ENCODE measurements around the gene PGAM2. TPM values are rescaled to one million over a fixed set of nuclear protein-coding genes. Genes with fewer than 3 reads are reported as not detected.

Gene PGAM2
- total RNA-seq (2014; rRNA removed; shearing (Covaris generic)), result not detected in 2 replicates

DNA sequence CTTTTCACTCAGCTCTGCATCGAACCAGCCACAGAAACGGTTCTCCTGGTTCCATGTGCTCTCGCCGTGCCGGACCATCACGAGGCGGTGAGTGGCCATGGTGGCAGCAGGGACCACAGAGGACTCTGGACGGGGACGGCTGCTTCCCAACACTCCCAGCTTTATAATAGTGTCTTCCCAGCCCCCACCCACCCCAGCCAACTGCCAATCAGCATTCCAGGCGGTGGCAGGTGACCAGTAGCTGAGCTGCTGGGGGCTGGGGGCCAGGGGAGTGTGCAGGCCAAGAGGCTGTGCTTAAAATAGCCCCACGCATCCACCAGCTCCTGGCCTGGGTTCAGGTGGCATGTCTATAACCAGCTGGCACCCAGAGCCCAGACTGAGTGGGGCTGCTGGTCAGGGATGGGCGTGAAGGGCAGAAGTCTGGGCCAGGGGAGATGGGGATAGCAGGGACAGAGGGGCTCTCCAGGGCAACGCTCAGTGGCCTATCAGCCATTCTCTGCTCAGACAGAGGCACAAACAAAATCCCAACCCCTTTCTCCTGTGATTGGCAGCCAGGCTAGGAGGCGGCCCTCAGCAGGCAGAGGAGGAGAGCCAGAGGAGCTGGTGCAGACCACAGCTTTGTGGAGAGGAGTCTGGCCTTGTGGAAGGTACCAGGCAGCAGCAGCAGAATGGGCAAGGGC, at the start of gene PGAM2:
TSS of gene PGAM2 (minus strand) at position 137 of the 680 bp plus-strand sequence. CDS start at position 99, 38 bp downstream.
- DNase-seq (ENCODE audit: low spot score), result no peak

DNA sequence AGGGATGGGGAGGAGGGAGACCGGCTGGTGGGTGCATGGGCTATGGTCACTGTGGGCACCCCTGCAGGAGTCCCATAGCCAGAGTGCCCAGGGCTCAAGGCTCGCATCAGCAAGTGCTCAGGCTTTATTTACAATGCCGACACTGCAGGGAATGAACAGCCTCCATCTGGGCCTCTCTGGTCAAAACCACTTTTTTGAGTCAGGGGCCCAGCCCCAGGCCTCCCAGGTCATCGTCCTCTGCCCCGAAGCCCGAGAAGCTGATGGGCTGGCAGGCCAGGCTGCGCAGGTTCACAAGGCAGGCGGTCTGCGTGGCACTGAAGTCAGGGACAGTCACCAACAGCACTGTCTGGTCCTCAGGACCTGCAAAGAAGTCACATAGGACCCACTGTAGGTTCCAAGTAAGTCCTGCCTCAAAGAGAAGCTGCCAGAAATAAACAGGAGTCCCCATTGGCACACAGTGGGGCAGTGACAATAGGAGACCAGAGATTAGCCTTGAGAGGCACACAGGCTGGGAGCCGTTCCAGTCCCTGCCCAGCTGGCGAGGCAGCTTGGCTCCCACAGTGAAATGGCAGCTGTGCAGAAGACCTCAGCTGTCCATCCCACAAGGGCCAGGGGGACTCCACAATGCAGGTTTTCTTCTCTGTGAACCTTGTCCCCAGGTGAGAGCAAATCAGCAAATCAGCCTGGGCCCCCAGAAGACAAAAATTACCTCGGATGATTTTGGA, 49.4 kb upstream of the PGAM2 start:
- DNase-seq (ENCODE audit: low spot score), result no peak

DNA sequence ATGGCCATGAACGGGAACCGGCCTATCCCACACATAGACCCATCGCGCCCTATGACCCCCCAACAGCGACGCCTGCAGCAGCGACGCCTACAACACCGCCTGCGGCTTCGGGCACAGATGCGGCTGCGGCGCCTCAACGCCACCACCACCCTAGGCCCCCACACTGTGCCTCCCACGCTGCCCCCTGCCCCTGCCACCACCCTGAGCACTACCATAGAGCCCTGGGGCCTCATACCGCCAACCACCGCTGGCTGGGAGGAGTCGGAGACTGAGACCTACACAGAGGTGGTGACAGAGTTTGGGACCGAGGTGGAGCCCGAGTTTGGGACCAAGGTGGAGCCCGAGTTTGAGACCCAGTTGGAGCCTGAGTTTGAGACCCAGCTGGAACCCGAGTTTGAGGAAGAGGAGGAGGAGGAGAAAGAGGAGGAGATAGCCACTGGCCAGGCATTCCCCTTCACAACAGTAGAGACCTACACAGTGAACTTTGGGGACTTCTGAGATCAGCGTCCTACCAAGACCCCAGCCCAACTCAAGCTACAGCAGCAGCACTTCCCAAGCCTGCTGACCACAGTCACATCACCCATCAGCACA, 48.5 kb upstream of the PGAM2 start:
- DNase-seq (ENCODE audit: low spot score), result no peak

DNA sequence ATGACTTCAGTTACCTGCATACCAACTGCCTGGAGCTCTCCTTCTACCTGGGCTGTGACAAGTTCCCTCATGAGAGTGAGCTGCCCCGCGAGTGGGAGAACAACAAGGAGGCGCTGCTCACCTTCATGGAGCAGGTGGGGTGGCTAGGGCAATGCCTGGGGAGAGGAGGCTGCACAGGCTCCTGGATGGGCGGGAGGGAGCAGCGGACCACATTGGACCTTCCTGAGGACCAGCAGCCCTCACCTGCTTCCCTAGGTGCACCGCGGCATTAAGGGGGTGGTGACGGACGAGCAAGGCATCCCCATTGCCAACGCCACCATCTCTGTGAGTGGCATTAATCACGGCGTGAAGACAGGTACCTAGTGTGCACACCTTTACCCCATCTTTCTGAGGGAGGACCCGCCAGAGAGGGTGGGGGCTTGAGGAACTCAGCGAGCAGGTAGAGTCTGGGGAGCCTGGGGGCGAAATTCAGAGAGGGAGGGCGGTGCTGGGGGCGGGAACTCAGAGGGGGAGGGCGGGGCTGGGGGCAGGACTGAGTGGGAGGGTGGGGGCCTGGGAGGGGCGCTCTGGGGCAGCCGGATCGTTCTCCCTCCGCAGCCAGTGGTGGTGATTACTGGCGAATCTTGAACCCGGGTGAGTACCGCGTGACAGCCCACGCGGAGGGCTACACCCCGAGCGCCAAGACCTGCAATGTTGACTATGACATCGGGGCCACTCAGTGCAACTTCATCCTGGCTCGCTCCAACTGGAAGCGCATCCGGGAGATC, 47.8 kb upstream of the PGAM2 start:
- no peak for DNase-seq (ENCODE audit: low spot score)

DNA sequence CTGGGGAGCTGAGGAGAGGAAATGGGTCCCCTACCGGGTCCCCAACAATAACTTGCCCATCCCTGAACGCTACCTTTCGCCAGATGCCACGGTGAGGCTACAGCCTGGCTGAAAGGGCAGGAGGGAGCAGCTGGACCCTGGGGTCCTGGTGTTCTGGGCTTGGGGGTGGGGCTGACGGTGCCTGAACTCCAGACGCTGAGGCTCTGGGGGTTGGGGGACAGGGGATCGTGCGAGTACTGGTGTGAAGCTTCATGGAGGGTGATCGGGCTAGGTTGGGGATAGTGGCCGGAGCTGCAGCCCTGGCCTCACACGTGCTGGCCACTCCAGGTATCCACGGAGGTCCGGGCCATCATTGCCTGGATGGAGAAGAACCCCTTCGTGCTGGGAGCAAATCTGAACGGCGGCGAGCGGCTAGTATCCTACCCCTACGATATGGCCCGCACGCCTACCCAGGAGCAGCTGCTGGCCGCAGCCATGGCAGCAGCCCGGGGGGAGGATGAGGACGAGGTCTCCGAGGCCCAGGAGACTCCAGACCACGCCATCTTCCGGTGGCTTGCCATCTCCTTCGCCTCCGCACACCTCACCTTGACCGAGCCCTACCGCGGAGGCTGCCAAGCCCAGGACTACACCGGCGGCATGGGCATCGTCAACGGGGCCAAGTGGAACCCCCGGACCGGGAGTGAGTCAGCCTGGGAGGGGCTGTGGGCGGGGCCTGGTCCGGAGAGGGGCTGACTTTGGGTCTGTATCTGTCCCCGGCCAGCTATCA, 47.0 kb upstream of the PGAM2 start:
- no peak for DNase-seq (ENCODE audit: low spot score)

DNA sequence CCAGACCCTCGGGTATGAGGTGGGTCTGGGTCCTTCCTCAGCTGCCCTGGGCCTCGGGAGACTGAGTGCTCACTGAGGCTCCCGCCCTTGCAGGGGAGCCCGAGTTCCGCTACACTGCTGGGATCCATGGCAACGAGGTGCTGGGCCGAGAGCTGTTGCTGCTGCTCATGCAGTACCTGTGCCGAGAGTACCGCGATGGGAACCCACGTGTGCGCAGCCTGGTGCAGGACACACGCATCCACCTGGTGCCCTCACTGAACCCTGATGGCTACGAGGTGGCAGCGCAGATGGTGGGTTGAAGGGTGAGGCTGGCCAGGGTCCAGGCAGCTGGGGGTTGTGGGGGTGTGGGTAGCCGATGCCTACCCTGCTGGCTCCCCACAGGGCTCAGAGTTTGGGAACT, 46.4 kb upstream of the PGAM2 start:
- DNase-seq (ENCODE audit: low spot score), result no peak

DNA sequence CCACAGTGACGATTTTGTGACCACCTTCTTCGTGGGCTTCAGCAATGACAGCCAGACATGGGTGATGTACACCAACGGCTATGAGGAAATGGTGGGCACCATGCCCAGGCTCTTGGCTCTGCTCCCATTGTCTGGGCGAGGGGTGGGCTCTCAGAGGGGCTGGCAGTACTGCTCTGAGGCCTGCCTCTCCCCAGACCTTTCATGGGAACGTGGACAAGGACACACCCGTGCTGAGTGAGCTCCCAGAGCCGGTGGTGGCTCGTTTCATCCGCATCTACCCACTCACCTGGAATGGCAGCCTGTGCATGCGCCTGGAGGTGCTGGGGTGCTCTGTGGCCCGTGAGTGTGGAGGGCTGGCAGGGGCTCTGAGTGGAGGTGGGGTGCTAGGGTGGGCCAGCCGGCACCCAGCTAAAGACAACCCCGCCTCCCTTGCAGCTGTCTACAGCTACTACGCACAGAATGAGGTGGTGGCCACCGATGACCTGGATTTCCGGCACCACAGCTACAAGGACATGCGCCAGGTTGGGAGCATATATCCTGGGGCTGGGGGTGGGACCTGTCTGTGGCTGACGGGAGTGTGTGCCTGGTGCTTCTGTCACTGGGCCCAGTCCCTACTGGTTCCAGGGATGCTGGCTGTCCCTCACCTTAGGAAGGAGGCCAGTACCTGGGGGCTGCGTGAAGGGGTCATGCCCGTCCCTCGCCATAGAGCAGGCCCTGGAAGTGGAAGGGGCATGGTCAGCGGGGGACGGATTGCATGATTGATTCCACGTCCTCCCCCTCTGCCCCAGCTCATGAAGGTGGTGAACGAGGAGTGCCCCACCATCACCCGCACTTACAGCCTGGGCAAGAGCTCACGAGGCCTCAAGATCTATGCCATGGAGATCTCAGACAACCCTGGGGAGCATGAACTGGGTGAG, 45.6 kb upstream of the PGAM2 start:
- DNase-seq (ENCODE audit: low spot score), result no peak

DNA sequence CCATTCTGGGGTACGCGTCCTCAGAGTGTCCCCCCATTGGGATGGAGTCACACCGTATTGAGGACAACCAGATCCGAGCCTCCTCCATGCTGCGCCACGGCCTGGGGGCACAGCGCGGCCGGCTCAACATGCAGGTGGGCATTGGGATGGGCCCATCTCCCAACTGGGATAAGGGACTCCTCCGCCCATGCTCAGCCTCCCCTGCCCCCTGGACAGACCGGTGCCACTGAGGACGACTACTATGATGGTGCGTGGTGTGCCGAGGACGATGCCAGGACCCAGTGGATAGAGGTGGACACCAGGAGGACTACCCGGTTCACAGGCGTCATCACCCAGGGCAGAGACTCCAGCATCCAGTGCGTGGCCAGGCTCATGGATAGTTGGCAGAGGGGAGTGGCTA, 44.6 kb upstream of the PGAM2 start:
- no peak for DNase-seq (ENCODE audit: low spot score)

DNA sequence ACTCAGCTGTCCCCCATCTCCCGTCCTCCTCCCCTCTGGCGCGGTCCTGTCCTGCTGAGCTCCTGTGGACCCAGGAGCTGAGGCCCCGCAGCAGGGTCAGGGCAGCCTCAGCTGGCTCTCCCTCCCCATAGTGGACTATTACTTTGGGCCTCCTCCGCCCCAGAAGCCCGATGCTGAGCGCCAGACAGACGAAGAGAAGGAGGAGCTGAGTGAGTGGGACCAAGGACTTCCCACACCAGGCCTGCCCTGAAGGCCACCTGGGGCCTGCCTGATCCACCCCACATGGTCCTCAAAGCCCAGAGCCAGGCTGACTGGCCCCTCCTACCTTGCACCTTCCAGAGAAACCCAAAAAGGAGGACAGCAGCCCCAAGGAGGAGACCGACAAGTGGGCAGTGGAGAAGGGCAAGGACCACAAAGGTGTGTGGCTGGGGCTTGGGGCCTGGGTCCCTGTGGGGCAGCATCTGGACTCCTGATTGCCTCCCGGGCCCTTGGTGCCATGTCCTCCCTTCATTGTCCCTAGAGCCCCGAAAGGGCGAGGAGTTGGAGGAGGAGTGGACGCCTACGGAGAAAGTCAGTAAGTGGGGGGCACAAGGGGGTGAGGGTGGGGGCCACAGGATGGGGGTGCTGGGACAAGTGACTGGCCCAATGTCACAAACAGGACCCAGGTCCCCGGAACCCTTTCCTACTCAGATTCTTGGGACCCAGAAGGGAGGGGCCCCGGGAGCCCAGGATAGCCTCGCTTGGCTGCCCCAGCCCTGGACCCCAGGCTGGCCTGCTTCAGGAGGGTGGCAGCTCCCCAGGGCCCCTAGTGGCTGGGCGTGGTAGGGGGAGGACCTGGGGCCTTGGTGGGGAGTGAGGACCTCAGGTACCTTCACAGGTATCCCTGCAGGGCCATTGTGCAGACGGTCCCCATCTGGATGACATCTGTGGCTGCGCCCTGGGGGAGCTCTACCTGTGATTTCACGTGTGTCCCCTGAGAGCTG, 43.7 kb upstream of the PGAM2 start:
- no peak for DNase-seq (ENCODE audit: low spot score)

DNA sequence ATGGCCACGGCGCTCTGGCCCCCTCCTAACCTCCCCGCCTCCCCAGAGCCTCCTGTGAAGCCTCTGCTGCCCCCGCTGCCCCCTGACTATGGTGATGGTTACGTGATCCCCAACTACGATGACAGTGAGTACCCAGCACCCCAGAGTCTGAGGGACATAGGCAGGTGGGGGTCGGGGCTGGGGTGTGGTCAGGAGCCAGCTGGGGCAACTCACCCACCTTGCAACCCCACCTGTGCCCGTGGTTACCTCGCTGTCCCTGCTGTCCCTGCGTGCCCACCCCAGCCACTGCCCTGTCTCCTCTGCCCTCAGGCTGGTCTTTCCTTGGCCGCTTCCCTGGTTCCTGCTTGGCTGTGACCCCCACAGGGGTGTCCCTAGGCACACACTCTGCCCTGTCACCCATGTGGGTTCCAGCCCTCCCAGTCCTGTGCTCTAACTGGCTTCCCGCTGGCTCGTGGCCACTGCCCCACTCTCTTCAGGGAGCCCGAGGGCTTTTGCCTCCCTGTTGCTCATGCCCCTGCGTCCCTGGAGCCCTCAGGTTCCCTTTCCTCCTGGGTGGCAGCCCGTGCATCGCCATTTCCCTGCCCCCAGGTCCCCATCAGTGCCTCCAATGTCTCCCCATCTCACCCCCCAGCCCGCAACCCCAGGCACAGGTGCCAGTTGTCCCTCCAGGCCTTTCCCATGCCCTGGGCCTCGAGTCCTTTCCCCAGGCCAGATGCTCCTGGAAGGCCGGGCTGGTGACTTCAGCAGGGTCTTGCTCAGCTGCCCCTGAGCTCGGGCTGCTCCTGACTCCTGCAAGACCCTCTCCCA, 42.8 kb upstream of the PGAM2 start:
- no peak for DNase-seq (ENCODE audit: low spot score)

DNA sequence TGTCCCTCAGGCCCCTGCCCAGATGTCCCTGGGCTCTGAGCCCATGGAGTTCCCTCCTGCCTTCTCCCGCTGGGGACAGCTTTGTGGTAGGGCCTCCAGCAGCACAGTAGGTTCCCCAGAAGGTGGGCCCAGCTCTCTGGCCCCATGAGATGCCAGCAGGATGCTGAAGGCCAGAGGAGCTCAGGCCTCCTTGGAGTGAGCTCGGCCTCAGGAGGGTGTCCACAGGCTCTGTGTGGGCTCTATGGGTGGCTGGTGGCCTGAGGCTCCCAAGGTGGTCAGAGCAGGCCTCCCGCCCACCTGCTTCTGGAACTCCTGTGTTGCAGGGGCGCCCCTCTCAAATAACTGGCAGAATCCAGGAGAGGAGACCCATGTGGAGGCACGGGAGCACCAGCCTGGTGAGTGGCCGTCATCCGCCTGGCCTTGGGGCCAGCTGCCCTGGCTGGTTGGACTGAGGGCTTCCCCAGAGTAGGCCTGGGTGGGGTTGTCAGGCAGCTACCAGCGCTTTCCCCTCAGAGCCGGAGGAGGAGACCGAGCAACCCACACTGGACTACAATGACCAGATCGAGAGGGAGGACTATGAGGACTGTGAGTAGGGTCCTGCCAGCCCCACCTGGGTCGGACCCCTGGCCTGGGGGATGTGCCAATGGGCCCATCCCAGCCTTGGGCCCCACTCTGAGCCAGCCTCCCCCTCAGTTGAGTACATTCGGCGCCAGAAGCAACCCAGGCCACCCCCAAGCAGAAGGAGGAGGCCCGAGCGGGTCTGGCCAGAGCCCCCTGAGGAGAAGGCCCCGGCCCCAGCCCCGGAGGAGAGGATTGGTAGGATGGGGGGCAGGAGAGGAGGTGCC, 42.0 kb upstream of the PGAM2 start:
- no peak for DNase-seq (ENCODE audit: low spot score)

DNA sequence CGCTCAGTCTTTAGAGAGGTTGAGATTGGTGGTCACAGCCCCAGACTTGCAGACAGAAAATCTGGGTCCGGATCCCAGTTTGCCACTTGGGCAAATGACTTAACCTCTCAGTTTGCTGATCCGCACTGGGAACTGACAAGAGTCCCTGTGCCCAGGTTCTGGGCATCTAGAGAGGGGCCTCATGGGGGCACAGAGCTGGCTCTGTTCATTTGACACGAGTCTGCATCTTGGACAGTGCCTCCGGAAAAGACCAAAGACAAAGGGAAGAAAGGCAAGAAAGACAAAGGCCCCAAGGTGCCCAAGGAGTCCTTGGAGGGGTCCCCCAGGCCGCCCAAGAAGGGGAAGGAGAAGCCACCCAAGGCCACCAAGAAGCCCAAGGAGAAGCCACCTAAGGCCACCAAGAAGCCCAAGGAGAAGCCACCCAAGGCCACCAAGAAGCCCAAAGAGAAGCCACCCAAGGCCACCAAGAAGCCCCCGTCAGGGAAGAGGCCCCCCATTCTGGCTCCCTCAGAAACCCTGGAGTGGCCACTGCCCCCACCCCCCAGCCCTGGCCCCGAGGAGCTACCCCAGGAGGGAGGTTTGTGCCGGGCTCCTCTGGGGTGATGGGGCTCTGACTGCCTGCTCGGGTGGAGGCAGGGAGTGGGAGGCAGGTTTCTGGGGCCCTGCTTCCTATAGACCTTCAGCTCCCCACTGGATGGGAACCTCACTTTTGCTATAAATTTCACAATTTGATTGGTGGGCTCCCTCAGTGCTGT, 41.1 kb upstream of the PGAM2 start:
- no peak for DNase-seq (ENCODE audit: low spot score)

DNA sequence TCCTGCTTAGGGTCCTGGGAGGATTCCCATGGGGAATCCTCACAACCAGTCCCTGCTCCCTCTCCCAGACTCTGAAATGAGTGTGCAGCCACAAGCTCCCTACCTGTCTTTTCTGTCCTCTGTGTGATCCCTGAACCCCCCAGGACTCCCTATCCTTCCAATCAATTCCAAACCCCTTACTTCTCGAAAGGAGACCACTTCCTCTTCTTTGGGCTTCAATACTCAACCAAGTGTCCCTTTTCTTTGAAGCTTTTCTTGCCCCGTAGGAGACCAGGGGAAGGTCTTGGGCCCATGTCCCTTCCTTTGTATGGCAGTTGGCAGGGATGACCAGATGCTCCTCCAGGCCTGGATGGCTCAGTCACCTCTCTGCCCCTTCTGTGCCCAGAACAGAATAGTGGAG, 40.5 kb upstream of the PGAM2 start:
- DNase-seq (ENCODE audit: low spot score), result no peak

DNA sequence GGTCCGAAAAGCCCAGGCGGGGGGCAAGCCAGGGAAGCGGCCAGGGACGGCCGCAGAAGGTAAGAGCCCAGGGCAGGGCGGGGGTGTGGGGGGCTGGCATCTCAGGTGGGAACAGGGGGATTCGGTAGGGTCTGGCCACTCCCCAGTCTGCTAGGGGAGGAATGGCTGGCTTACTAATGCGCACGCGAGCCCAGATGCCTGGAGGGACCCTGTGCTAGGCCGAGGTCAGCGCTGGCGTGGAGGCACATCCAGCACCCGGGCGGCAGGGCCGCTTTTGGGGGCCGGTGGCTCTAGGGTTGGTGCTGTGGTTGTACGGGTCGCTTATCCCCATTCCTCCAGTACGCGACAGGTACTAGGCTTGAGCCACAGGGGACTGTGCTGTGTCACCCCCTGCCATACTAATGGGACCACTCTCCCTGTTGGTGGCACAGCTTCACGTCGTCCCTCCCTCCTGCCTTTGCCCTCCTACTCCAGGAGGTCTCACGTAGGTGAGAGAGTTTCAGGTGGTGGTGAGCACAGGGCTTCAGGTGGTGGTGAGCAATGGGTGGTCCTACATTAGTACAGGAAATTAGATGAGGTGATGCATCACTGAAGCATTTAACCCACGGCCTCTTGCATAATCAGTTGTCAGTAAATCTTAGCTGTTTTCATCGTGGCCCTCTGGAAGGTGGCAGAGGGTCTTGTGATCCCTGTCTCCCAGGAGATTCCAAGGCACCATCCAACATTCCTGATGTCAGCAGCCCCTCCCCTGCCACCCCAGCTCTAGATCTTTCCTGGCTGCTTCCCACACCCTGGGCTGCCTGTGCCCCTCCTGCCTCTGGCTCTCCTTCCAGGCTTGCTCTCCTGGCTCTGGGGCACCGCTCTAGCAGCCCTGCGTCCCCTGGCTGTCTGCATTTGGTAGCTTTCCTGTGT, 39.7 kb upstream of the PGAM2 start:
- DNase-seq (ENCODE audit: low spot score), result peak; percentile 85

Measured in A172 (cell line).